NT2/D1 (cell line): ENCODE measurements around the gene DPM2.

Experiments used
- DNase-seq: peaks from one replicate; pipeline ENCODE4 v3.0.0-alpha.2; 2011; ENCODE audit warnings: low read depth, low spot score
- H3K27me3 ChIP-seq: 2 replicates; pipeline ENCODE4 v1.6.0; 2011; ENCODE audit warnings: mild to moderate bottlenecking; ENCODE audit not compliant: insufficient read length, insufficient read depth
- H3K36me3 ChIP-seq: 2 replicates; pipeline ENCODE4 v1.6.1; 2011; ENCODE audit warnings: mild to moderate bottlenecking, low read length, mixed read lengths; ENCODE audit not compliant: insufficient read depth, insufficient read length
- H3K4me1 ChIP-seq: 2 replicates; pipeline ENCODE4 v1.5.1; 2011; ENCODE audit not compliant: insufficient read depth, insufficient read length
- H3K4me3 ChIP-seq: 2 replicates; pipeline ENCODE4 v1.5.1; 2011; ENCODE audit warnings: low read depth; ENCODE audit not compliant: insufficient read length
- H3K9ac ChIP-seq: 2 replicates; pipeline ENCODE4 v1.6.0; 2011; ENCODE audit warnings: low read depth; ENCODE audit not compliant: insufficient read length
- H3K9me3 ChIP-seq: 2 replicates; pipeline ENCODE4 v1.5.1; 2011; ENCODE audit warnings: mild to moderate bottlenecking, low read length; ENCODE audit not compliant: insufficient read depth
- SUZ12 ChIP-seq: IDR thresholded peaks from 2 replicates; pipeline ENCODE4 v1.6.1; 2011; ENCODE audit not compliant: insufficient read length, insufficient read depth; ENCODE audit errors: extremely low read depth
- YY1 ChIP-seq: IDR thresholded peaks from 2 replicates; pipeline ENCODE4 v1.6.1; 2011; ENCODE audit not compliant: insufficient read length, insufficient read depth
- ZNF274 ChIP-seq: IDR thresholded peaks from 2 replicates; pipeline ENCODE4 v1.6.1; 2011; ENCODE audit warnings: mild to moderate bottlenecking, low read depth, low read length

The DPM2 gene

GRCh38 chr9:127980706-127981558 lies 43.3 kb upstream of the DPM2 start, which contains the start of gene EEIG1:
EEIG1 (minus strand) TSS chr9:127980989; CDS start chr9:127980137, 852 bp downstream.
- TF ChIP-seq ZNF274 (no peak), YY1 (no peak), SUZ12 (no peak)
- Histone ChIP-seq H3K9me3 (no peaks in the 10 kb centered on the region), H3K36me3 (peaks cover 10% of the 10 kb centered on the region), H3K27me3 (no peaks in the 10 kb centered on the region), H3K9ac (peak within 1 kb of the TSS; percentile 93), H3K4me1 (peaks cover 22% of the 10 kb centered on the region), H3K4me3 (peak within 1 kb of the TSS; percentile 75)
- peak; percentile 92 for DNase-seq

- Histone ChIP-seq H3K9ac (peak overlapping the region; percentile 93), H3K4me3 (peak overlapping the region; percentile 75), H3K36me3 (peaks cover 17% of the 10 kb centered on the region), H3K9me3 (no peaks in the 10 kb centered on the region), H3K4me1 (peaks cover 29% of the 10 kb centered on the region), H3K27me3 (no peaks in the 10 kb centered on the region)
- no peak for DNase-seq
- TF ChIP-seq YY1 = no peak
Measured at GRCh38 chr9:127980060-127980705, 42.5 kb upstream of the DPM2 start.

- Histone ChIP-seq H3K27me3 (no peaks in the 10 kb centered on the region), H3K36me3 (peaks cover 18% of the 10 kb centered on the region), H3K9ac (peak overlapping the region; percentile 93), H3K4me1 (peaks cover 33% of the 10 kb centered on the region), H3K9me3 (no peaks in the 10 kb centered on the region), H3K4me3 (peak overlapping the region; percentile 75)
- no peak for TF ChIP-seq SUZ12
- TF ChIP-seq YY1 = peak; percentile 7
- TF ChIP-seq ZNF274 = no peak
- no peak for DNase-seq
Measured at GRCh38 chr9:127979333-127980059, 41.8 kb upstream of the DPM2 start.

- DNase-seq = no peak
- H3K27me3 ChIP-seq = no peaks in the 10 kb centered on the region
- H3K9me3 ChIP-seq = no peaks in the 10 kb centered on the region
- H3K4me3 ChIP-seq = peak overlapping the region; percentile 75
- H3K36me3 ChIP-seq = peaks cover 23% of the 10 kb centered on the region
- peak overlapping the region; percentile 93 for H3K9ac ChIP-seq
- peaks cover 38% of the 10 kb centered on the region for H3K4me1 ChIP-seq
- TF ChIP-seq SUZ12 = no peak
- no peak for TF ChIP-seq ZNF274
- no peak for TF ChIP-seq YY1
Measured at GRCh38 chr9:127979015-127979332, 41.3 kb upstream of the DPM2 start.

- Histone ChIP-seq H3K27me3 (no peaks in the 10 kb centered on the region), H3K9ac (peak overlapping the region; percentile 80), H3K4me3 (peak overlapping the region; percentile 27), H3K4me1 (peaks cover 40% of the 10 kb centered on the region), H3K36me3 (peaks cover 27% of the 10 kb centered on the region), H3K9me3 (no peaks in the 10 kb centered on the region)
- DNase-seq = no peak
- TF ChIP-seq YY1 (no peak), ZNF274 (no peak), SUZ12 (no peak)
Measured at GRCh38 chr9:127977884-127978647, 40.4 kb upstream of the DPM2 start.

GRCh38 chr9:127977009-127977883 lies 39.6 kb upstream of the DPM2 start:
- H3K27me3 ChIP-seq = no peaks in the 10 kb centered on the region
- H3K9me3 ChIP-seq = no peaks in the 10 kb centered on the region
- H3K4me1 ChIP-seq = peaks cover 43% of the 10 kb centered on the region
- peak overlapping the region; percentile 80 for H3K9ac ChIP-seq
- TF ChIP-seq ZNF274 (no peak), YY1 (no peak), SUZ12 (no peak)
- no peak for DNase-seq
- H3K4me3 ChIP-seq = peak overlapping the region; percentile 27
- H3K36me3 ChIP-seq = peaks cover 27% of the 10 kb centered on the region
